Ishikawa (cell line): ENCODE results near the gene DGKG.

Source experiments
- CEBPB ChIP-seq: IDR thresholded peaks from 2 replicates; pipeline ENCODE4 v1.6.1; 2012
- CREB1 ChIP-seq: IDR thresholded peaks from 2 replicates; pipeline ENCODE4 v1.6.1; 2012; ENCODE audit warnings: low read depth
- EP300 ChIP-seq: IDR thresholded peaks from 2 replicates; pipeline ENCODE4 v1.6.1; 2012; ENCODE audit warnings: borderline replicate concordance
- MAX ChIP-seq: IDR thresholded peaks from 2 replicates; pipeline ENCODE4 v1.6.1; 2012
- RAD21 ChIP-seq: IDR thresholded peaks from 2 replicates; pipeline ENCODE4 v1.6.1; 2012; ENCODE audit warnings: low read depth
- REST ChIP-seq: IDR thresholded peaks from 2 replicates; pipeline ENCODE4 v1.6.1; 2012; ENCODE audit warnings: low read depth, mild to moderate bottlenecking
- YY1 ChIP-seq: IDR thresholded peaks from 2 replicates; pipeline ENCODE4 v1.6.1; 2012; ENCODE audit warnings: low read depth

- TF ChIP-seq EP300 (no peak), CEBPB (no peak), YY1 (no peak), CREB1 (no peak), REST (no peak), RAD21 (no peak), MAX (no peak)
Observed at GRCh38 chr3:186210852-186211500, 151.1 kb downstream of the DGKG start.
